Nephron (organoid): ENCODE data around the gene LY6G6C.

Experiments used
- H3K27ac Mint-ChIP-seq, 3 experiments: 2 replicates each; pipeline ENCODE4 v1.8.0; 2020; ENCODE audit warnings: mixed read lengths in 3 of 3, mild to moderate bottlenecking in 2 of 3, moderate library complexity in 1 of 3
- H3K27me3 Mint-ChIP-seq: 2 replicates; pipeline ENCODE4 v1.8.0; 2021; ENCODE audit warnings: low read depth, mild to moderate bottlenecking, moderate library complexity, mixed read lengths
- H3K36me3 Mint-ChIP-seq: 2 replicates; pipeline ENCODE4 v1.8.0; 2020; ENCODE audit warnings: low read depth, mixed read lengths
- H3K4me1 Mint-ChIP-seq: 2 replicates; pipeline ENCODE4 v1.8.0; 2020; ENCODE audit warnings: mixed read lengths
- H3K4me3 Mint-ChIP-seq, 3 experiments: 2 replicates each; pipeline ENCODE4 v1.8.0; 2020; ENCODE audit warnings: mild to moderate bottlenecking in 3 of 3, mixed read lengths in 3 of 3, moderate library complexity in 2 of 3
- H3K9me3 Mint-ChIP-seq: 2 replicates; pipeline ENCODE4 v1.8.0; 2020; ENCODE audit warnings: mixed read lengths
- TF ChIP-seq, protein P1 (sequence below), 3 experiments: fragments of 200-600 bp; sonication (generic); IDR thresholded peaks; one replicate each; pipeline ENCODE4 v1.5.0; 2021; ENCODE audit warnings: antibody characterized with exemption in 3 of 3; ENCODE audit not compliant: unreplicated experiment in 3 of 3

Gene LY6G6C

DNA sequence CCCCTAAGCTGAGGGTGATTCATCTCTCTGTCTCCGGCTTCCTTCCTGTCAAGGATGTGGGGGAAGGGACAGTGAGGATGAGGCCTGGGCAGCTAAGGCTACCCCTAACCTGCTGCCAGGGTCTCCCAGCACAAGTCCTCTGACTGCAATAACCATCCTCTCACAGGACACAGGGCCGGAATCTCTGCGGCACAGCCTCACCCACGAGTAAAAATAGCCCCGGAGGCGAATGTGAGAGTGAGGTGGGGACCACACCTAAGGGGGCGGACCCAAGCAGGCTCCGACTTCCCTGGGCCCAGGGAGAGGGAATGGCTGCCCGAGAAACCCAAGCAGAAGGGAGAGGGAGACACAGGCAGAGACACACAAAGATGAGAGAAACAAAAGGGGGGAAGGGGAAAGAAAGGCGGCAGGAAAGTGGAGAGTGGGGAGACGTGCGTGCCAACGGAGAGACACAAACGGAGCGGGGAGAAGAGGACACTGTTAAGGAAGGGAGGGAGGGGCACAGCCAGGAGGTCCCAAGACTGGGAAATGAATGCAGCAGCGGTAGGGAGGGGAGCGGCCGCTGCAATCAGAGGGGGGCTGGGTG lies 13.4 kb upstream of the LY6G6C start:
- H3K4me1 Mint-ChIP-seq: peaks cover 69% of the 10 kb centered on the region
- no peaks in the 10 kb centered on the region for H3K9me3 Mint-ChIP-seq
- H3K27ac Mint-ChIP-seq: peak overlapping the region; percentile 99 to 100 (median 100)
- H3K4me3 Mint-ChIP-seq: peak overlapping the region; percentile 94 to 97 (median 95)
- peaks cover 39% of the 10 kb centered on the region for H3K36me3 Mint-ChIP-seq
- TF ChIP-seq, protein P1, sequence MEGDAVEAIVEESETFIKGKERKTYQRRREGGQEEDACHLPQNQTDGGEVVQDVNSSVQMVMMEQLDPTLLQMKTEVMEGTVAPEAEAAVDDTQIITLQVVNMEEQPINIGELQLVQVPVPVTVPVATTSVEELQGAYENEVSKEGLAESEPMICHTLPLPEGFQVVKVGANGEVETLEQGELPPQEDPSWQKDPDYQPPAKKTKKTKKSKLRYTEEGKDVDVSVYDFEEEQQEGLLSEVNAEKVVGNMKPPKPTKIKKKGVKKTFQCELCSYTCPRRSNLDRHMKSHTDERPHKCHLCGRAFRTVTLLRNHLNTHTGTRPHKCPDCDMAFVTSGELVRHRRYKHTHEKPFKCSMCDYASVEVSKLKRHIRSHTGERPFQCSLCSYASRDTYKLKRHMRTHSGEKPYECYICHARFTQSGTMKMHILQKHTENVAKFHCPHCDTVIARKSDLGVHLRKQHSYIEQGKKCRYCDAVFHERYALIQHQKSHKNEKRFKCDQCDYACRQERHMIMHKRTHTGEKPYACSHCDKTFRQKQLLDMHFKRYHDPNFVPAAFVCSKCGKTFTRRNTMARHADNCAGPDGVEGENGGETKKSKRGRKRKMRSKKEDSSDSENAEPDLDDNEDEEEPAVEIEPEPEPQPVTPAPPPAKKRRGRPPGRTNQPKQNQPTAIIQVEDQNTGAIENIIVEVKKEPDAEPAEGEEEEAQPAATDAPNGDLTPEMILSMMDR (IDR thresholded peaks at IDR 0.05; ENCODE audit: unreplicated experiment in 3 of 3): no peak
- no peaks in the 10 kb centered on the region for H3K27me3 Mint-ChIP-seq

DNA sequence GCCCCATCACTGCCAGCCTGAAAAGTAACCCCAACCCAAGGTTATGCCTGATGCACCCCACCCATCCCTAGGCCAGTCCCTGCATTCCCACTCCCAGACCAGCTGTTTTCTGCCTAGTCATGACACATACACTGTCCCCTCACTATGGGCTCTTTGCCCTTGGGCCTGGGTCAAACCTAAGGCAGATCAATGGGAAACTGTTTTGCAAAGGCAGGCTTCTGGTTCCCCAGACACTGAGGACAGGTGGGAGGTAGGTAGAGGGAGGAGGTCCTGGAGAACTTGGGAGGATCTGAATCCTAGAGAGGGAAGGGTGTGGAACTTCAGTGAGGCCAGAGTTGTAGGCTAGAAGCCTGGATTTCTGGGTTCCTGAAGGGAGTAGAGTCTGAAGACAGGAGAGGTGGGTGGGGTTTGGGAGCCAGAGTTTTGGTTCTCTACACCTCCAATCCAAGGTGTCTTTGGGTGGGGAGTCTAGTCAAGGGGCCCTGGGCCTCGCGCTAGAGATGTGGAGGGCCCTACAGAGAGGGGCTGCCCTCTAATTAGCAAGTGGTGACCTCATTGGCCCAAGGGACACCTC lies 12.8 kb upstream of the LY6G6C start:
- Mint-ChIP-seq H3K4me1 (peaks cover 63% of the 10 kb centered on the region), H3K9me3 (no peaks in the 10 kb centered on the region), H3K27ac (peak overlapping the region; percentile 87 to 100 (median 100)), H3K4me3 (peak overlapping the region; percentile 94 to 97 (median 95)), H3K36me3 (peaks cover 37% of the 10 kb centered on the region), H3K27me3 (no peaks in the 10 kb centered on the region)
- TF ChIP-seq, protein P1 (IDR thresholded peaks at IDR 0.05; ENCODE audit: unreplicated experiment in 3 of 3): no peak

DNA sequence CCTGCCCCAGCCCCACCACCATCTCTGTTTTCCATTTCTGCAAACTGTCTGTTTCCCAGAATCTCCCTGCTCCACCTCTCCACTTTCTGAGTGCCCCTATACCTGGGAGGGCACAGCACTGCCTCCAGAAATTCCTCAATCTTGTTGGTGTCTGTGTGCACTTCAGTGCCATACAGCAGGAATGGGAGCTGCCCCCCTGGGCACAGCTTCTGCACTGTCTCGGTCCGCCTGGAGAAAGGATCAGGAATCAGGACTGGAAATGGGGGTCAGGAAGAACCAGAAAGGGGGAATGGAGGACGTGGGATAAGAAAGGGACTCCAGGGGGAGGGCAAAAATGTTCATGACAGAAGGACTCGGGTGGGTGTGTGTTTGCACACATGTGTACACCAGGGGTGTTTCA lies 12.2 kb upstream of the LY6G6C start:
- no peaks in the 10 kb centered on the region for H3K9me3 Mint-ChIP-seq
- peak overlapping the region; percentile 94 to 97 (median 95) for H3K4me3 Mint-ChIP-seq
- TF ChIP-seq, protein P1 (IDR thresholded peaks at IDR 0.05; ENCODE audit: unreplicated experiment in 3 of 3): no peak
- H3K4me1 Mint-ChIP-seq: peaks cover 59% of the 10 kb centered on the region
- H3K36me3 Mint-ChIP-seq: peaks cover 43% of the 10 kb centered on the region
- peak overlapping the region in 2 of 3 experiments; percentile 100 for H3K27ac Mint-ChIP-seq
- no peaks in the 10 kb centered on the region for H3K27me3 Mint-ChIP-seq

DNA sequence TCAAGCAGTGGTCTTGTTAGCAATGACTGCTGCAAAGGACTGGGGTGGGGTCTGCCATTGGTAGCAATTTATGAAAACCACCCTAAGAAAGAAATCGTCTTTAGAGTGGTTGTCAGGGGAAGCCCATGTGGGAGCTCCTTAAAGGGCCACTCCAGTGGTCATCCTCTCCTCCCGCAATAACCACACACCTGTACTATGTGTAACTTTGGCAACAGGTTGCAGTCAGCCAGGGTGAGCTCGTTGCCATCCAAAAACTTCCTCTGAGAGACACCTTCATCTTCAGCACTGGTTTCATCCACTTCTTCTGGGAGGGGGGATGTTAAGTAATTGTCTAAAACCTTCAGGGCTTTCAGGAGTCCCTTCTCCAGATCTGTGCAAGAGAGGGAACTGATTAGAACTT lies 10.5 kb upstream of the LY6G6C start:
- Mint-ChIP-seq H3K4me3 (peak overlapping the region; percentile 31 to 98 (median 54)), H3K27ac (peak overlapping the region in 2 of 3 experiments; percentile 15 to 28), H3K4me1 (peaks cover 46% of the 10 kb centered on the region), H3K9me3 (no peaks in the 10 kb centered on the region), H3K27me3 (no peaks in the 10 kb centered on the region), H3K36me3 (peaks cover 56% of the 10 kb centered on the region)
- TF ChIP-seq, protein P1 (IDR thresholded peaks at IDR 0.05; ENCODE audit: unreplicated experiment in 3 of 3): no peak

DNA sequence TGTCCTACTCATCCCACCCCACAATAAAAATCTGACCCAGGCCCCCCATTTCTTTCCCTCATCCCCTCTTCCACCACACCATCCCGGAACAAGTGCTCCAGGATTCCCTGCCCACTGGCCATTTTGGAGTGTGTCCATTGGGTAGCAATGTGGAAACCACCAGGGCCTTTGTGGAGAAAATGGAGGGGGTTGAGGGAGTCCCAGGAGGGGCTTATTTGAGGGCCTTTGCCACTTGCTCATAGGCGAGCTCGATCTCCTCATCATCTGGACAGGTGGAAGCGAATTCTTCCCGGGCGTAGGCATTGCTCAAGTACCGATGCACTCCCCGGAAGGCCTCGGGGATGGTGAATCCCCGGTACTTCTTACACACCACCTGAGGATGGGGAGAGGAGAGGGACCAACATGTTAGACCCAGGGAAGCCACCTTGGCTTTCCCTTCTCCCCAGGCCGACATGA lies 9.1 kb upstream of the LY6G6C start:
- H3K36me3 Mint-ChIP-seq: peaks cover 69% of the 10 kb centered on the region

More for the DNA sequence above, 9.1 kb upstream of the LY6G6C start:
- TF ChIP-seq, protein P1 (IDR thresholded peaks at IDR 0.05; ENCODE audit: unreplicated experiment in 3 of 3): no peak
- H3K27me3 Mint-ChIP-seq: no peaks in the 10 kb centered on the region
- peak overlapping the region; percentile 97 to 98 (median 98) for H3K4me3 Mint-ChIP-seq
- H3K27ac Mint-ChIP-seq: peak overlapping the region; percentile 90 to 95 (median 92)
- H3K9me3 Mint-ChIP-seq: no peaks in the 10 kb centered on the region
- peaks cover 35% of the 10 kb centered on the region for H3K4me1 Mint-ChIP-seq
